ENCODE data around the gene TMEM140. TPM values are rescaled to one million over a fixed set of nuclear protein-coding genes. Genes with fewer than 3 reads are reported as not detected.
A peak's percentile ranks its signal among the peaks of the same experiment; 100 is the strongest.

TMEM140 gene
- total and polyA plus RNA-seq, 2 experiments from 2014 or later: 10.4 TPM; not detected in 1

GRCh38 chr7:135161669-135162068 is 13.8 kb downstream of the TMEM140 start:
- no peak overlapping the region for H3K27ac ChIP-seq
- TF ChIP-seq CTCF (IDR thresholded peaks at IDR 0.05; ENCODE audit: low read depth, low read length): no peak
- no peaks in the 10 kb centered on the region for H3K9me3 ChIP-seq (ENCODE audit: low read depth)
- H3K36me3 ChIP-seq: peaks cover 10% of the 10 kb centered on the region
- no peaks in the 10 kb centered on the region for H3K27me3 ChIP-seq
- H3K4me1 ChIP-seq (ENCODE audit: low read depth): peaks cover 10% of the 10 kb centered on the region
- DNase-seq (ENCODE audit: low read depth in 1 of 2, low spot score in 1 of 2): no peak
- H3K4me3 ChIP-seq: no peak overlapping the region

GRCh38 chr7:135162382-135163001 is 14.6 kb downstream of the TMEM140 start:
- Histone ChIP-seq H3K4me1 (ENCODE audit: low read depth) (peaks cover 10% of the 10 kb centered on the region), H3K4me3 (no peak overlapping the region), H3K27ac (no peak overlapping the region), H3K9me3 (ENCODE audit: low read depth) (no peaks in the 10 kb centered on the region), H3K36me3 (peaks cover 16% of the 10 kb centered on the region), H3K27me3 (no peaks in the 10 kb centered on the region)
- DNase-seq (ENCODE audit: low read depth in 1 of 2, low spot score in 1 of 2): no peak
- TF ChIP-seq CTCF (IDR thresholded peaks at IDR 0.05; ENCODE audit: low read depth, low read length): no peak

GRCh38 chr7:135164357-135165061 is 16.6 kb downstream of the TMEM140 start:
- peak overlapping the region; percentile 48 for H3K27ac ChIP-seq
- H3K4me3 ChIP-seq: no peak overlapping the region
- H3K4me1 ChIP-seq (ENCODE audit: low read depth): peaks cover 18% of the 10 kb centered on the region
- H3K27me3 ChIP-seq: no peaks in the 10 kb centered on the region
- TF ChIP-seq CTCF (IDR thresholded peaks at IDR 0.05; ENCODE audit: low read depth, low read length): no peak
- H3K36me3 ChIP-seq: peaks cover 16% of the 10 kb centered on the region
- DNase-seq (ENCODE audit: low read depth in 1 of 2, low spot score in 1 of 2): no peak
- no peaks in the 10 kb centered on the region for H3K9me3 ChIP-seq (ENCODE audit: low read depth)

- H3K27ac ChIP-seq: no peak overlapping the region
Measured at GRCh38 chr7:135165862-135166261, 18.0 kb downstream of the TMEM140 start.

GRCh38 chr7:135166338-135166990 is 18.6 kb downstream of the TMEM140 start:
- Histone ChIP-seq H3K4me3 (no peak overlapping the region), H3K27me3 (no peaks in the 10 kb centered on the region), H3K36me3 (peaks cover 16% of the 10 kb centered on the region), H3K9me3 (ENCODE audit: low read depth) (no peaks in the 10 kb centered on the region), H3K4me1 (ENCODE audit: low read depth) (peaks cover 9% of the 10 kb centered on the region), H3K27ac (no peak overlapping the region)
- TF ChIP-seq CTCF (IDR thresholded peaks at IDR 0.05; ENCODE audit: low read depth, low read length): no peak
- DNase-seq (ENCODE audit: low read depth in 1 of 2, low spot score in 1 of 2): no peak

More at GRCh38 chr7:135165862-135166261, 18.0 kb downstream of the TMEM140 start:
- Histone ChIP-seq H3K36me3 (peaks cover 16% of the 10 kb centered on the region), H3K9me3 (ENCODE audit: low read depth) (no peaks in the 10 kb centered on the region), H3K4me3 (no peak overlapping the region), H3K4me1 (ENCODE audit: low read depth) (peaks cover 9% of the 10 kb centered on the region), H3K27me3 (no peaks in the 10 kb centered on the region)
- no peak for DNase-seq (ENCODE audit: low read depth in 1 of 2, low spot score in 1 of 2)
- TF ChIP-seq CTCF (IDR thresholded peaks at IDR 0.05; ENCODE audit: low read depth, low read length): no peak
